ENCODE results near the gene REEP6.
"Not testable (repeated sequence)": the region's sequence is repeated elsewhere in the genome, so short reads cannot be mapped to it uniquely, and the experiment has no call there.

REEP6 gene

DNA sequence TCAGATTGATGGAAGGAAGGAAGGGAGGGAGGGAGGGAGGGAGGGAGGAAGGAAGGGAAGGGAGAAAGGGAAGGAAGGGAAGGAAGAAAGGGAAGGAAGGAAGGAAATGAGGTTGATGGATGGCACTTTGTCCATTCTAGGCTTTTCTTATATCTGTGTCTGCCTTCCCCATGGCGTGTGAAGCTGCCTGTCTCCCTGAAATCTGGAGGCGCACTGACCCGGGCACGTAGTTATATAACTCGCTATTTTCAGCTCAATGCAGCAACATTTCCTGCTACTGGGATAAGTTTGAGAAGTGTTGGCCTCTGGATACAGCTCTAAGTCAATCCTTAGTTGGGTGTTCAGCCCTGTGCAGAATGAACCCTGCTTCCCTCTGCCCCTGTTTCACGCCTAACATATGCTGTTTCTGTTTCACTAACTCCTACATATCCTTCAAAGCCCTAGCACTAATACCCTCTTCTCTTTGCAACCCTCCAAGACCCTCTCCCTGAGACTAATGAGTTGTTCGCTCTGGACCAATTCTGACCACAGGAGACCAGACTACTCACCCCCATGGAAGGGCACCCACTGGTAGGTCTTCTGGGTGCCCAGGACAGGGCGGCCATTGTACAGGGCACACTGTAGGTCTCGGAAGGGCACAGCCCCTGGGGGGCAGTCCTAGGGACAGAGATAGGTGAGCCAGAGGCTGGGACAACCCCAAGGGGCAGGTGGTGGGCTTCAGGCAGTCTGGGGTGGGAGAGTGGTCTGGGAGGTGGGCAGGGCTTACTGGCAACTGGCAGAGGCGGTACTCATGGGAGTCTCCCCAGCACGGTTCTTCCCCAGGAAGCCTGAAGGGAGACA, 18.8 kb downstream of the REEP6 start:
- no peak for DNase-seq

DNA sequence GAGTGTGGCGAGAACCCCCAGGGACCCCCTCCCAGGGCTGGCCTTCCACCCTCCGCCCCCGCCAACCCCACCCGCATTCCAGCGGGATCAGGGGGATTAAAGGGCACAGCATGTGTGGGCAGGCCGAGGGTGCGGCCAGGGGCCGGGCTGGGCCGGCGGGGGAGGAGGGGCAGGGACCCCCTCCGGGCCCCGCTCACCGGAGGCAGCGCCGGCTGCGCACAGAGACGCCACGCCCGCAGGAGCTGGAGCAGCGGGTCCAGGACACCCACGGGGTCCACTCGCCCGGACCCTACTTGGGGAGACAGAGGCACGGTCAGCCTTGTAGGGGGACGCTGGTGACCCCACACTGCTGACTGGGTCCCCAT, 19.4 kb downstream of the REEP6 start:
- no peak for DNase-seq

DNA sequence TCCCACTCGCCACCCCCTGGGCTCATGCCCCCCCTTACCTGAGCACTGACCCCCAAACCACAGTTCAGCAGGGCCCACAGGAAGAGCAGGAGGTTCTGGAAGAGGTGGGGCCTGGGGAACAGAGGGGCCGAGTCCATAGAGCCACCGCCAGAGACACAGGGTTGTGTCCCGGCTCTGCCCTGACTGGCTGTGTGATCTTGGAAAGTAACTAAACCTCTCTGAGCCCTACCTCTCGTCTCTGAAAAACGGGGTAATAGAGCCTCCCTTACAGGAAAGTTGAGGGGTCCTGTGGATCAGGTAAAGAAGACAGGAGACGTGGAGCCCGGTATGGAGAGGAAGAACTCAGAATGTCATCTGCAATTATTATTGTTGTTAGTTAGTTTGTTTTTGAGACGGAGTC, 19.8 kb downstream of the REEP6 start:
- DNase-seq = no peak

DNA sequence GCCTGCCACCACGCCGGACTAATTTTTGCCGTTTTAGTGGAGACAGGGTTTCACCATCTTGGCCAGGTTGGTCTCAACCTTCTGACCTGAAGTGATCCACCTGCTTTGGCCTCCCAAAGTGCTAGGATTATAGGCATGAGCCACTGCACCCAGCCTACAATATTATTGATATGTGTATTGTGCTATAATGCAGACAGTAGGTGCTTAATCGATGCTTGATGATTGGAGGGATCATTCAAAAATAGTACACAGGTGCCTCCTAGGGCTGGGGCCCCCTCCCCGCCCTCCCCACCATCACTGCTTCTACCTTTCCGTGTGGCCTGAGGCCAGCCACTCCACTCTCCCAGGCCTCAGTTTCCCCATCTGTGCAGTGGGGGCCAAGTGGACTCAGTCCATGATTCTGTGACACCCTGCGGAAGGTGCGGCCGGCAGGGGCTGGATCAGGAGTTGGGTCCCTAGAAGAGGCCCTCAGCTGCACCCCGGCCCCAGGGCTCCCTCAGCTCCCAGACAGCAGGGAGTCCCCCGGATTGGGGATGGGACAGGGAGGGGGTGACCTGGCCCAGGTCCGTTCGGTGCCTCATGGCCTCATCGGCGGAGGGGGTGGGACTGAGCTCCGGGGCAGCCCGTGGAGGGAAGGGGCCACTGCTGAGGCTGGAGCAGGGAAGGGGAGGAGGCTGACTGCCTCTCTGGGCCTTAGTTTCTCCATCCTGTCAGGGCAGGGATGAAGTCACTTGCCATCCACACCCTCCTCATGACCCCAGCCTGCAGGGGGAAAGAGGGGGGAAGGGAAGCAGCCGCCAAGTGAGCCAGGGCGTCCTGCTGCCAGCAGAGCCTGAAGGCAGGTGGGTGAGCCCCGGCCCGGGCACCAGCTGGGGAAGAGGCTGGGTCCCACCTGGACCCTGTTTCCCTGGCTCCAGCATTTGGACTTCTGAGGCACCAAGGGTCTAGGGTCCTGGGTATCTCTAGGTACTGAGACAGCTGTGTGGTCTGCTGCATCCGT, 20.6 kb downstream of the REEP6 start:
- DNase-seq = no peak

DNA sequence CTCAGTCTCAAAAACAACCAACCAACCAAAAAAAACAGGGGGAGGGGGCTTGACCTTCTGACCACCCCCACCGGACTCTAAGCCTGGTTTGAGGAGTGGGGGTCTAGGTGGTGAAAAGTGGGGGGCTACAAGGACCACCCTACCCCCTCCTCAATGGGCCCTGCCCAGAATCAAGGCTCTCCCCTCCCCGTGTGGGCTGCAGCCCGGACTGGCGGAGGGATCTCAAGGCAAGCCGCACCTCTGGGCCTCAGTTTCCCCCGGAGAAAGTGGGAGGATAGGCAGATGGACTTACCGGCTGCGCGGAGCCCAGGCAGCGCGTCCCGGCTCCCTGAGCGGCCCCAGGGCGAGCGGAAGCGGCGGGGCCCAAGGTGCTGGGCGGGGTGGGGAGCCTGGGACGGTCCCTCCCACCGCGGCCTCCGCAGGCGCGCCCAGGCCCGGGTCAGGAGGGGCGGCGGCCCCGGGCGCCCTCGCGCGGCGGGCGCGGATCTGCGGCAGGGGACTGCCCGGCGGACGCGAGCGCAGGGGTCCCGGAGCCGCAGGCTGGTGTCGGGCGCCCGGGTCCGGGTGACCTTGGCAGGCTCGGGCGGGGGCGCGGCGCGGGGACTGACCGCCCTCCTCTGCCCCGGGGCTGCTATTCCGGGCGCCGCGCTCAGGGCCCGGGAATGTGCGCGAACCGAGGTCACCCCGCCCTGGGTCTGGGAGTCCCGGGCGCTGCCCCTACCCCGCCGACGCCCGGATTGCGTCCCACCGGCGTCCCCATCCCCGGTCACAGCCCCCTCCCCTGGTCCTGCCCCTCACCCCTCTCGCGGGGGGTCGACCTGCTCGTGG, 21.9 kb downstream of the REEP6 start, which contains the start of gene ADAMTSL5:
TSS of gene ADAMTSL5 (minus strand) at position 349 of the 828 bp plus-strand sequence. CDS start 2,076 bp downstream, outside the sequence.
- peak; percentile 82 for DNase-seq

DNA sequence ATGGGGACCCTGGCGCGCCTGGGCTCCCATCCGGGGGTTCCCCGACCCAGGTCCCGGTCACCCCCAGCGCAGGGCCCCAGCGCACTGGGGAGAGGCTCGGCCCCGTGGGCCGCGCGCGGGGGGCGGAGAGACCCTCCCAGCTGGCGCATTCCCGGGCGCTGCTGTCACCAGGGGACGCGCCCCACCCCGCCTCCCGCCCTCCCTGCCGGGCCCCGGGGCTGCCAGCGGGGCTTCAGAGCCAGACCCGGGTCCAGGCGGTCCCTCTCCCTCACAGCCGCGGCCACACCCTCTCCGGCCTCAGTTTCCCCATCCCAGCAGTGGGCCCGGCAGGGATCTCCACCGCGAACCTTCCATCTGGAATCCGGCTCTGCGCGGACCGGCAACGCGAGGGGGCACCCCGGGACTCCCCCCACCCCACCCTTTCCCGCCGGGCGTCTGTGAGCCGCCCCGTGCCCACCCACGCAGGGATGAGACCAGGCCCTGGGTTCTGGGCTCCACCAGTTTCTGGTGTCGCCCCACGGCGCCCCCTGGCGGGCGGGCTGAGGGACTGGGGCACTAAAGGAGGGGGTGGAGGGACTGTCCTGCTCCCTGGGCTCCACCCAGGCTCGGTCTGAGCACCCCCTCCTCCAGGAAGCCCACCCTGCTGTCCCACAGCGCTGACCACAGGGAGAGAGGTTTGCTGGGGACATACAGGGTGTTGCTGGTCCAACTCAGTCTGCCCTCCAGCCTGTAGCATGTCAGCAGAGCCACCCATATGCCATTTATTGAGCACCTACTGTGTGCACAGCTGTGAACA, 22.7 kb downstream of the REEP6 start:
- DNase-seq = peak; percentile 84

DNA sequence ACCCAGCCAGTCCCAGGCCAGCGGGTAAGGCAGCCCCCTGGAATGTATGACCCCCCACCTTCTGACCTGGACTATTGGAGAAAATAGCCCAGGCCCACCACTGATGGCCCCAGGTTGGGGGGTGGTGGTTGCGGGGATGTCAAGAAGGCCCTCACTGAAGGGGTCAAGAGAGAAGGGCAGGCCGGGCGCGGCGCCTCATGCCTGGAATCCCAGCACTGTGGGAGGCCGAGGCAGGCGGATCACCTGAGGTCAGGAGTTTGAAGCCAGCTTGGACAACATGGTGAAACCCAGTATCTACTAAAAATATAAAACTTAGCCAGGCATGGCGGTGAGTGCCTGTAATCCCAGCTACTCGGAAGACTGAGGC, 23.3 kb downstream of the REEP6 start:
- DNase-seq = no peak

DNA sequence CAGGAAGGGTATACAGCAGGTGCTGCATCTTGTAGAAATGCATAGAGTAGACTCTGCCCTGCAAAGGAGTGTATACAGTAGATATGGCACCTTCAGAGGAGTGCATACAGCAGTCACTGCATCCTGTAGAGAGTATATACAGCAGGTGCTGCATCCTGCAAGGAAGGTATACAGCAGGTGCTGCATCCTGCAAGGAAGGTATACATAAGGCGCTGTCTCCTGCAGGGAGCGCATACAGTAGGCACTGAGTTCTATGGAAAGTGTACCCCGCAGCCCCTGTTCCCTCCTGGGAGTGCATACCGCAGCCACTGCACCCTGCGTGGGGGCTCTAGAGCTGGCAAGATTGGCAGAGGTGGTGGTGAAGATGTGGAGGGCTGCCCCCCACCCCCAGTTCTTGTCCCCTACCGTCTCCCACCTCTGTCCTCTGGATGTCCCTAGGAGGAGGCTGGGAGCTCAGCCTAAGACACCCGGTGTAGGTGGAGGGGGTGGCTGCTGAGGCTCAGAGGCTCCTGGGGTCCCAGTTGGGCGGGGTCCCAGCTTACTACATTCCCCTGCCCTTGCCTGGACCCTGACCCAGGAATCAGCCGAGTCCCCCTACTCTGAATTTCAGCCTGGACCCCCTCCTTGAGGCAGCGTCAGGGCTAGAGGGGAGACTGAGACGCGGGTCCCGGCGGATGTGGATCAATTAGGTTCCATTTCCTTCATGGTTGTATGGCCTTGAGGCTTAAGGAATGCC, 24.2 kb downstream of the REEP6 start:
- DNase-seq = no peak

DNA sequence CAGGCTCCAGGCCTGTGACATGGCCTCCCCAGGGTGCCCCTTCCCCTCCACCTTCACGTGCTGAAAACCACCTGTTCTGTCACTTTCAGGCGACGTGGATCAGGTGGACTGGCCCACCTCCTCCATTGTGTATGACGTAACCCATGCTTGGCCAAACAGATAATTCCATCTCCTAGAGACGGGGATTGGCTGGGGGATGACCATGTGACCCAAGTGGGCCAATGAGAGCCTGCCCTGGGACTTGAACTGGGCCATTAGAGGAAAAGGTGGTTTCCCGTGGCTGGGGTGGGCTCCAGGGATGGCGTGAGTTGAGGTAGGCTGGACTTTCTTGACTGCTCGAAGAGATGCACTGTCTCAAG, 25.4 kb downstream of the REEP6 start:
- no peak for DNase-seq

DNA sequence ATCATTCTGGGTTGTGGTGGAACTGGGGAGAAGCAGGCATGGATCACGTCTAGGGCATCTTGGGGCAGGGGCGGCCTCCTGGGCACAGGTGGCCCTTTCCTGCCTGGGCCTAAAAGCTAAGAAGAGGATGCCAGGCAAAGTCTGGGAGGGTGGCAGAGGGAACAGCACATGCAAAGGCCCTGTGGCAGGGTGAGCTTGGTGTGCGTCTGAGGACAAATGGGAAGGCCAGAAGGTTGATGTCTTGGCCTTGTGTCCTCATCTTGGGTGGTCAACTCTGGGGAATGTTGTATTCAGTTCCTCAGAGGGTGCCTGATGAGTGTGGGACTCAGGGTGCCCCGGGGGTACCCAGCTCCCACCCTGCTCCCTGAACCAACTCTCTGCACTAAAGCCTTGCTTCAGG, 27.5 kb downstream of the REEP6 start:
- no peak for DNase-seq

DNA sequence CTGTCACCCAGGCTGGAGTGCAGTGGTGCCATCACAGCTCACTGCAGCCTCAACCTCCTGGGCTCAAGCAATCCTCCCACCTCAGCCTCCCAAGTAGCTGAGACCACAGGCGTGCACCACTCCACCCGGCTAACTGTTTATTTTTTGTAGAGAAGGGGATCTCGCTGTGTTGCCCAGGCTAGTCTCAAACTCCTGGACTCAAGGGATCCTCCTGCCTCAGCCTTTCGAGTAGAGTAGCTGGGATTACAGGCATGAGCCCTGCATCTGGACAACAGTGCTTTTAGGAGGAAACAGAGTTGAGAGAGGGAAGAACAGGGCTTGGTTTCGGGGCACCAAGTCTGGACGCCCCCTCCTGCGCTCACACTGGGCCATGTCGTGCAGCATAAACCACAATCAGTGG, 28.8 kb downstream of the REEP6 start:
- DNase-seq = not testable (repeated sequence)

DNA sequence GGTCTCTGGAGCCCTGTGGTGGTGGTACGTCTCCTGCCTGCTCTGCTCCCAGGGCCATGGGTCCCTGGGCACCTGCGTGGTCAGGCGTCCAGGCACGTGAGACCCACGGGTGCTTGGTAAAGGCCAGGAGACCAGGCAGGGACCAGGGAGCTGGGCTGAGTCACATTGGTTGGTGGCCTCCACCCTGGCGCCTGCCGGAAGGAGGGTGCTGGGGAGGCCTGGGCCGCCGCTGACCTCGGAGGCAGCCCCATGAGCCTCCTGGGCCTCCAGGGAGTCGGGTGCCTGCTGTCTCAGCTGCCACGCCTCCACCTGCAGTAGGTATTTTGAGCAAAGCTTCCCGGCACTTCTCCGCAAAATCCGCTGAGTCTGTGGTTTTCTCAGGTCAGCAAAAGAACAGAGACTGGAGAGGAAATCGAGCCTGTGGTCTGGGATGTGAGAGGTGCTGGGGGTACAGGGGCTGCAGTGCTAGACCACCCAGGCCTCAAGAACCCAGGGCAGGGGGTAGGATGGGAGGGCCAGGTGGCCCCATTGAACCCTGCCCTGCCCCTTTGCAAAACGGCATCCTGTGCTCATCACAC, 29.3 kb downstream of the REEP6 start:
- no peak for DNase-seq

DNA sequence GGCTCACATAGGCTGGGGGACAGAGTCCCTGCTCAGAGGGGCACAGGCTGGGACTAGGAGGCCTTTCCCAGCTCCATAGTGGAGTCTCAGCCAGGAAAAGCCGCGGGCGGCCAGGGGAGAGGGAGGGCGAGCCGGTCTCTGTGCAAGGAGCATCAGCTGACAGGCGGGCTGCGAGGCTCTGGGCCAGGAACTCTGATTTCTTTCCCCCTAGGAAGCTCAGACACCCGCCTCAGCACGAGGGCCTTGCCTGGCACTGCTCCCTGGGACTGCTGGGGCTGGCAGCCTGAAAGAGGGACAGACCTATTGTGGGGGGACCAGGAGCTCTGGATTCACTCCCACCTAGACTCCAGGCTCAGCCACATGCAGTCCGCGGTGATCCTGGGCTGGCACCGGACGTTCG, 30.7 kb downstream of the REEP6 start:
- no peak for DNase-seq

DNA sequence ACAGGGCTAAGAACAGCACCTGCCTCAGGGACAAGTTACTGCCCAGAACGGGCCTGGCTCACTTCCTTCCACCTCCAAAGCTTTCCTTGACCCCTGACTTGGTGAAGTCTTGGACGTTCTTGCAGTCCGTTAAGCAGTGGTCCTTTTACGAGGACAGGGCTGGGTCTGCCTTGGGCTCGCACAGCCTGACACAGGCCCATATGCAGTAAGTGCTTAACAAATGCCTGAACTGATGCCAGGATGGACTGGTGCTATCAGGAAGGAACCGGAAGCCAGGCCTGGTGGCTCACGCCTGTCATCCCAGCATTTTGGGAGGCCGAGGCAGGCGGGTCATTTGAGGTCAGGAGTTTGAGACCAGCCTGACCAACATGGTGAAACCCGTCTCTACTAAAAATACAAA, 31.1 kb downstream of the REEP6 start:
- no peak for DNase-seq

DNA sequence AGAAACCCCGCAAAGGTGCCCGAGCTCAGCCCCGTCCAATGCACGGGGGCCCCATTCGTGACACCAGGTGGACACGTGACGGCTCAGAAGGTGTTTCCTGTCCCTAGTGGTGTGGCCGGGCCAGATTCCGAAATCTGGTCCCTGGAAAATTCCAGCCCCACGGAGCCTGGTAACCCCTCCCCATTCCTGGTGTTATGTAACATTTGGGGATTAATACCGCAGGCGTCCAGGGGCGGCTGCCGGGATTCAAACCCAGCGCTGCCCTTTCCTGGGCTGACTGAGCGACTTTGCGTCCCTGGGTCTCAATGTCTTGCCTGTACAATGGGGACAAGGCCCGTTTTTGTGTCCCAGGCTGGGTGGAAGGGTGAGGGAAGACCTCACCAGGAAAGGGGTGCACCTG, 31.9 kb downstream of the REEP6 start:
- no peak for DNase-seq

DNA sequence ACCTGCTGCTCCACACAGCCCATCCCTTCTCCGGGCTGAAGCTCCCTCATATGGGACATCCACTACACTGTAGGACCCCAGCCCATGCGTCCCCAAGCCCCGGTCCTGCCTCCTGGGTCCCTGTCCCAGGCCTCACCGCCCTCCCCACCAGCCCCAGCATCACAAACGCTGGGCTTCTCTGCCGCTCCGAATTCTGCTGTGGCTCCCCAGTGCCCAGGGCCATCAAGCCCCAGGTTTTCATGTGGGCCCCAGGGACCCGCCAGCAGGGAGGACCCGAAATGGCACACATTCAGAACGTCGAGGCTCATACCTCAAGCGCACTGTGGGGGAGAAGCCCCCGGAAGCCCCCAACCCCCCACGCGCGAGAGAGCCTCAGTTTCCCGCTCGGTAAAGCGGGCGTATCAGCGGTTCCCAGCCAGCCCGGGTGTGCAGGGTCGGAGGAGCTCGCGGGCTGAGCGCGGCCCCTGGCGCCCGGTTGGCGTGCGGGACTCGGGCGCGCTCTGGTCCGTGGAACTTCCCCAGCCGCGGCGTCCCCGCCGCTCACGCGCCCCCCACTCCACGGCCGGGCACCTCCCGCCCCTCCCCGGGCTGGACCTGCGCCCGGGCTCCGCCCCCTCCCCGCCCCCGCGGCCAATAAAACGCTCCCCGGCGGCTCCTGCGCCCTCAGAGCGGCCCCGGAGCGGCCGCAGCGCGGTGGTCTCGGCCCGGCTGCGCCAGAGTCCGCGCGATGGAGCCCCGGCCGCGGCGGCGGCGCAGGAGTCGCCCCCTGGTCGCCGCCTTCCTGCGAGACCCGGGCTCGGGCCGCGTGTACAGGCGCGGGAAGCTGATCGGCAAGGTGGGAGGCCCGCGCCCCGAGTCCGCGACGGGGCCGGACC, 32.7 kb downstream of the REEP6 start, which contains the start of gene PLK5:
TSS of gene PLK5 (plus strand) at position 666 of the 875 bp plus-strand sequence. CDS start 2,920 bp downstream, outside the sequence.
- no peak for DNase-seq

DNA sequence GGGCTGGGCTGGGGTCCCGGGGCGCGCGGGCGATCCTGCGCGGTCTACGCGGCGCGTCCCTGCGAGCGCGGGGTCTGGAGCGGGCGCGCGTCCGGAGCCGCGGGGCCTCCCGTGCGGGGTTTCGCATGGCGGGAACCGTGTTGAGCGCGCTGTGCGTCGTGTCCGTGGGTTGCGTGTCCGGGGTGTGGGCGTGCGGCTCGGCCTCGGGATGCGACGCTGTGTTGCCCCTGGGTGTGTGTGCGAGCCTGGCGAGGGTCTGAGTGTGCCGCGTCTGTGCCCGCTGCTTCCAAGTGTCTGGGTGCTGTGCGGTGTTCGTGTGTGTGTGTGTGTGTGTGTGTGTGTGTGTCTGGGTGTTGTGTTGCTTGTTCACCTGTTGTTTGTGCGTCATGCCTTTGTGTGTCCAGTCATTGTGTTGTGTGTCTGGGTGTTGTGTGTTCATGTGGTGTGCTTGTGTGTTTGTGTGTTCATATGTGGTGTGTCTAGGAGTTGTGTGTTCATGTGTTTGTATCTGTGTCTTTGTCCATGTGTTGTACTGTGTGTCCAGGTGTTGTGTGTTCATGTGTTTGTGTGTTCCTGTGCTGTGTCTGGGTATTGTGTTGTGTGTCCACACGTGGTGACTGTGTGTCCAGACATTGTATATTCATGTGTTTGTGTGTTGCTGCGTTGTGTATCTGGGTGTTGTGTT, 33.4 kb downstream of the REEP6 start:
- no peak for DNase-seq

DNA sequence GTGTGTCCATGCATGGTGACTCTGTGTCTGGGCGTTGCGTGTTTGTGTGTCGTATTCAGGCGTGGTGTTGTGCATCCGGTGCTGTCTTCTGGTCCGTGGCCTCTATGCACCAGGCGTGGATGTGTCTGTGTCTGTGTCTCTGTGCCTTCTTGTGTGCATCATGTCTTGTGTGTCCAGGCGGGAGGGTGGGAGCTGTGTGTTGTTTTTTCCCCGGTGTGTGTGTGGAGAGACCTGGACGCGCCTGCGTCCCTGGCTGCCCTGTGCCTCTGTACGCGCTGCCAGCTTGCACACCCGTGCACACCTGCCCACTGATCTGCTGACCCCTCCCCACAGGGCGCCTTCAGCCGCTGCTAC, 34.0 kb downstream of the REEP6 start:
- DNase-seq = no peak

DNA sequence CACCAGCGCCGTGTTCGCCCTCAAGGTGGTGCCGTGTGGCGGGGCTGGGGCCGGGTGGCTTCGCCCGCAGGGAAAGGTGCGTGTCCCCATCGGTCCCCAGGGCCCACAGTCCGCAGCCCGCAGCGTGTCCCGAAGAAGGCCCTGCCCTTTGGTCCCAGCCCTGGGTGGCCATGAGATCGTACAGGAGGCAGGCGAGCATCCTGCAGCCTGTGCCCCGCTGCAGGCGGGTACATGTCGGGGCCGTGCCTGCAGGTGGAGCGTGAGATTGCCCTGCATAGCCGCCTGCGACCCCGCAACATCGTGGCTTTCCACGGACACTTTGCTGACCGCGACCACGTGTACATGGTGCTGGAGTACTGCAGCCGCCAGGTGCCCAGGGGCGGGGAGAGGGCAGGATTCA, 34.4 kb downstream of the REEP6 start:
- DNase-seq = no peak

Measured in activated CD4-positive, alpha-beta T cell treated with anti-CD3 and anti-CD28 coated beads, Interleukin-10, Interleukin-2, amounts not matched to agents 100 ng/mL and 50 ng/mL, durations not matched to agents 16 hours and 8 hours (primary cell).